ENCODE measurements around the gene CDK10. TPM values are rescaled to one million over a fixed set of nuclear protein-coding genes. Genes with fewer than 3 reads are reported as not detected.

Gene CDK10, protein sequence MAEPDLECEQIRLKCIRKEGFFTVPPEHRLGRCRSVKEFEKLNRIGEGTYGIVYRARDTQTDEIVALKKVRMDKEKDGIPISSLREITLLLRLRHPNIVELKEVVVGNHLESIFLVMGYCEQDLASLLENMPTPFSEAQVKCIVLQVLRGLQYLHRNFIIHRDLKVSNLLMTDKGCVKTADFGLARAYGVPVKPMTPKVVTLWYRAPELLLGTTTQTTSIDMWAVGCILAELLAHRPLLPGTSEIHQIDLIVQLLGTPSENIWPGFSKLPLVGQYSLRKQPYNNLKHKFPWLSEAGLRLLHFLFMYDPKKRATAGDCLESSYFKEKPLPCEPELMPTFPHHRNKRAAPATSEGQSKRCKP
- 100 to 1,000 TPM in 1 of 2 experiments, 10 to 100 TPM in 1; 92.6 to 111 TPM for total RNA-seq

DNA sequence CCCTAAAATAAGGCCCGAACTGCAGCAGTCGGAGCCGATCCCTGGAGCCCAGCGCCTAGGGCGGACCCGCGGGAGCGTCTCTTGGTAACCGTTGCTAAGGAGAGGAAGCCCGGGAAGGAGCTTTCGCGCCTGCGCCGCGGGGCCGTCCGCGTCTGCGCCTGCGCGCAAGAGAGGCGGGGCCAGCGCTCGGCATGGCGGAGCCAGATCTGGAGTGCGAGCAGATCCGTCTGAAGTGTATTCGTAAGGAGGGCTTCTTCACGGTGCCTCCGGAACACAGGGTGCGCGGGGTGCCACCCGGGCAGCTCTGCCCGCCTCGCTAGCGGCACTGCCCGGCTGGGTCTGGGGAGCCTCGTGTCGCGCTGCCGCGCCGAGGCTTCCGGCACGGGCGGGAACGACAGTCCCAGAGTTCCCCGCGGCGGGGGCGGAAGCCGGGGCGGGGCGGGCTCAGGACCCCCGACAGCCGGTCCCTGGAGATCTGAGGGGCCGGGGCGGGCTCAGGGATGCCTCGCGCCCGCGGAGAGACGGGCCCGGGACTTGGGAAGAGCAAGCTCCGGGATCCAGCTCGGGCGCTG lies at the start of gene CDK10:
Gene CDK10, plus strand, starts transcription at position 170 of the 572 bp plus-strand sequence. Its CDS starts 22 bp downstream, at position 192.

DNA sequence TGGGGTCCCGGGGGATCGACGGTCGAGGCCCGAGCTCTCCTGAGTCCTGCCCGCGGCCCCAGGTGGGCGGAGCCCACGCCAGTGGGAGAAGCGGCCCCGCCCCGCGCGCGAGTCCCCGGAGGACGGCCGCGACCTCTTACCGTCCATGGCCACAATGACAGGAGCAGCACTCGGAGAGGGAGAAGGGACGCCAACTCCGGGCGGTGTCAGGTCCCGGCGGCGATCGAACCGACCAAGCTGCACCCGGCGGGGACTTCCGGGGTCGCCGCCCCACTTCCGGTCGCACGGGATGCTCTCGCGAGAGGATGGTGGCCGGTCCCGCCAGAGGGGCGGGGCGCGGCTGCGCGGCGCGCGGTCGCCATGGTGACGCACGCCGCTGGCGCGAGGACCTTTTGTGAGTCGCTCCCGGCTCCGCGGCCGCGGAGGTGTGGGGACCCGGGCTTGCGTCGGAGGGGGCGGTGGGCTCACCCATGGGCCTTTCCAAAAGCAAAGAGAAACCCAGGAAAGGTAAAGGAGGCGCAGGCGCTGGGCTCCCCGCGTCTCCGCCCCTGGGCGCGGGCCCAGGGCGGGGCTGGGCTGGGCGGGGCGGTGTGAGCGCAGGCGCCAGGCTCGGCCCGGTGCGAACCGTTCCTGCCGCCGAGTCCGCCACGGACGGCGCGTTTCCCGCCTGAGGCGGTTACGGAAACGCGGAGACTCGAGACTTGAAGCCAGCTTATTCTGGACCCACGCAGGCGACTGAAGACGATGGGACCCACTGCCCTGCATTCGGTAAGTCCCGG lies 28.9 kb upstream of the CDK10 start, which contains the start of the genes CHMP1A and SPATA33:
Gene CHMP1A, minus strand, starts transcription at position 267 of the 779 bp plus-strand sequence. Its CDS starts 120 bp downstream, at position 147.
Gene SPATA33, plus strand, starts transcription at position 395 of the 779 bp plus-strand sequence. Its CDS starts 76 bp downstream, at position 471.

DNA sequence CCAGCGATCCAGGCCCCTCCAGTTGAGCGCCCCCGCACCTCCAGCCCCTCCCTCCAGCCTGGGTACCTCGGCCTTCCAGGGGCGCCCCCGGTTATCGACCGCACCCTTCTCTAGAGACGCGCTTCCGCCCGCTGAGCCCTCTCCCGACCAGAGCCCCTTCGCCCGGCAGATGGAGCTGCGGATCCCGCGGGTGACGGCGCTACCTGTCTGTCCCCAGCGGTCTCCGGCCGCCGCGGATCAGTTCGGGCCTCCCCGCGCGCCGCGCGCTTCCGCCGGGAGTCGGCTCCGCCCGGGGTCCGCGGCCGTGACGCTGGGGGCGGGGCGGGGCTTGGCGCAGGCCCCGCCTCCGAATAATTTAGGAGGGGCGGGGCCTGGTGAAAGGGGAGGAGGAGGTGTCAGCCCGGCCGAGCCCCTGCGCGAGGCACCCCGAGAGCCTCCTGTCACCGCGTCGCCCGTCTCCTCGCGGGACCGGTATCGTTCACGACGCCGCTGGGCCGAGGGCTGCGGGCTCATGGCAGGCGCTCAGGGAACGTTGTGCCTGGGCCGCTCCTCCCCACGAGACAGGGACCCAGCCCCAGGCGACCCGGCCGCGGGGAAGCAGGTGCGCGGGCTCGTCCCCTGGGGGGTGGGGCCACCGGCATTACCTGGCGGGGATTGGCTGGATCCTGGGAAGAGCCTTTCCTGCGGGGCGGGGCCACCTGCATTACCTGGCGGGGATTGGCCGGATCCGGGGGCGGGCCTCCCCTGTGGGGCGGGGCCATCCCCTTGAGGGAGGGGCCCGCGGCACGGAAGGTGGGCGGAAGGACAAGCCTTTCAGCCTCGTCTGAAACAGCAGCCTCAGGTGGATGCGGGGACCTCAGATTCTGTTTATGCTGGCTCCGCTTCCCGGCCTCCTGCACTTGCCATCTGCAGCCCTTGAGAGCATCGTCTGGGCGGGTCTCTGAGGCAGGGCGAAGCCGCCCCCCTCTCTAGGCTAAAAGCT lies 15.2 kb downstream of the CDK10 start, which contains the start of gene SPATA2L:
Gene SPATA2L, minus strand, starts transcription at position 281 of the 982 bp plus-strand sequence. CDS start 473 bp downstream, outside the sequence.

DNA sequence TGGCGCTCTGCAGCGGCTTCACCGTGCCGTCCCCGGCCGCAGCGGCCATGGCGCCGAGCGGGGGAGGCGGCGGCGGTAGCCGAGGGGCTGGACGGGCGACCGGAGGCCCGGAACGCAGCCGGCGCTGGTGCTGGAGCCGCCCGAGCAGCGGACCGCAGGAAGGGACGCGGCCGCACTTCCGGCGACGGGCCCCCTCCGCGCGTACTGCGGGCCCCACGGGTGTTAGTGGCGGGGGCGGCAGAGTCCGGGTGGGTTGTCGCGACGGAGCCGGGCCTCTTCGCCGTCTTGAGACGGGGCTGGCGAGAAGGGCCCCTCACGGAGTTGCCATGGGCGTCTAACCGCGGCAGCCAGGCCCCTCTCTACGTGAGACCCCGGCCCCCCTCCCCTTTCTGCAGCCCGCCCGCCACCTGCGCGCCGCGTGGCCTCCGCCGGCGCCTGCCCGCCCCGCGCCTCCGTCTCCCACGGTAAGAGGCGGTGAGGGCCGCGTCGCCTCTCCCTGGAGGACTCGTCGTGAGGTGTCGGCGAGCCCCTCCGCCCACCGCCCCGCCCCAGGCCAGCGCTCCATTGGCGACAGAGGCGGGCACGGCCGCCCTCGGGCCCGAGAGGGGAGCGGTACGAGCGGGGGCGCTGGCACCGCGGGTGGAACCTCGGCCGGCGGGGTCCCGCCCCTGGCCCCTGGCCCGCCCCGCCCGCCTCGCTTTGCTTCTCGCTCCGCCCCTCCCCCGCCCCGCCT lies 34.5 kb downstream of the CDK10 start, which contains the start of the genes VPS9D1 and ZNF276:
Gene VPS9D1, minus strand, starts transcription at position 86 of the 733 bp plus-strand sequence. Its CDS starts 37 bp downstream, at position 49.
Gene ZNF276, plus strand, starts transcription at position 725 of the 733 bp plus-strand sequence. CDS start 104 bp downstream, outside the sequence.

Other genes with a start within 250 kb of the CDK10 start
- gene ANKRD11, start 196.1 kb upstream of the CDK10 start, total RNA-seq, result 100 to 1,000 TPM; 173 to 178 TPM
- 100 to 1,000 TPM in 1 of 2 experiments, 10 to 100 TPM in 1; 98.8 to 101 TPM for gene SPG7, start 178.3 kb upstream of the CDK10 start, total RNA-seq
- gene RPL13, start 126.0 kb upstream of the CDK10 start, total RNA-seq, result 1,000 to 10,000 TPM; 3,512 to 3,557 TPM
- 1 to 10 TPM; 3.6 to 3.7 TPM for gene CPNE7, start 110.9 kb upstream of the CDK10 start, total RNA-seq
- not detected for gene DPEP1, start 73.0 kb upstream of the CDK10 start, total RNA-seq
- 10 to 100 TPM; 81.2 to 87.0 TPM for gene CHMP1A, start 29.0 kb upstream of the CDK10 start, total RNA-seq
- gene SPATA33, start 28.9 kb upstream of the CDK10 start, total RNA-seq, result 10 to 100 TPM in 1 of 2 experiments, 1 to 10 TPM in 1; 9.8 to 10.2 TPM
- 10 to 100 TPM; 10.3 to 10.7 TPM for gene SPATA2L, start 15.0 kb downstream of the CDK10 start, total RNA-seq
- gene VPS9D1, start 34.2 kb downstream of the CDK10 start, total RNA-seq, result 10 to 100 TPM; 10.2 to 12.6 TPM
- gene ZNF276, start 34.8 kb downstream of the CDK10 start, total RNA-seq, result 10 to 100 TPM; 89.5 to 94.4 TPM
- gene FANCA, start 130.0 kb downstream of the CDK10 start, total RNA-seq, result 10 to 100 TPM; 69.3 to 76.2 TPM
- gene SPIRE2, start 141.8 kb downstream of the CDK10 start, total RNA-seq, result 1 to 10 TPM; 1.3 to 1.5 TPM
- gene TCF25, start 186.9 kb downstream of the CDK10 start, total RNA-seq, result 100 to 1,000 TPM; 177 to 190 TPM
- gene MC1R, start 232.2 kb downstream of the CDK10 start, total RNA-seq, result 1 to 10 TPM; 4.7 to 4.9 TPM
- under 1 TPM; 0.58 to 0.83 TPM for gene TUBB3, start 236.7 kb downstream of the CDK10 start, total RNA-seq